Activated CD4-positive, alpha-beta T cell treated with anti-CD3 and anti-CD28 coated beads, Interleukin-2, amount 50 U/mL, for 4 hours (primary cell): ENCODE data around the gene TDRD10.
"Not testable (repeated sequence)": the region's sequence is repeated elsewhere in the genome, so short reads cannot be mapped to it uniquely, and the experiment has no call there.

Experiments
- DNase-seq, 2 experiments: peaks; one replicate each; pipeline ENCODE4 v3.0.0-alpha.2; 2020

TDRD10 gene

DNA sequence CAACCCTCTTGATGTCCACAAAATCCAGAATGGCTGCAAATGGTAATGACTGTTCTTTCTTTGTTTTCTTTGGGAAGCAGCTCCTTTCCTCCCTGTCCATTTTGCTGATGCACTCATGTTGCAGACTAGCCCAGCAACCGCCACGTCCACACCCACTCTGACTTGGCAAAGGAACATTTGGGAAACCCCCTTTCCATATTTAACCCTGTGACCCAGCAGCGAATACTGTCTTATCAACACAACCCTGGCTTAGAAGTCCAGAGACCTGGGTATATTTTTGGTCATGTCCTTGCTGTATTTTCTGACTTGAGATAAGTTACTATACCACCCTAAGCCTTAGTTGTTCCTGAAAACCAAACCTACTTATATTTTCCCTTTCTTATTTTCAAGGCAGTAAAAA, 18.3 kb downstream of the TDRD10 start:
- no peak for DNase-seq

GRCh38 chr1:154521695-154522094, 19.7 kb downstream of the TDRD10 start:
- no peak for DNase-seq

DNA sequence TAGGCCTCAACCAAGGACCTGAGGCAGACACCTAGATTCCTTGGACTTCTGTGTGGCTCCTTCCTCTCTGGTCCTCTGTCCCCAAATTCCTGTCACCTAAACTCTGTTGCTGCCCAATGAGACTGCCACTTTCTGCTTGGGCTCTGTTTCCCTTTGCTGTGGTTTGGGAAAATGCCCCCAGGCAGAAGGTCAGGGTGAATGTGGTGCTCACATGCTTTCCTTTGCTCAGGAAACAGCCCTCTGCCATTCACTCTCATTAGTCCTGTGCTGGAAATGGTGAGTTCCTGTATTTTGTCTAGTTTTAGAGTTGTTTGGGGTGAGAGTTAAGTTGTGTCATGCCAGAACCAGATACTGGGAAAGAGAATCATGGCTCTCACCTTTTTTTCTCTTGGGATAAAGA, 22.9 kb downstream of the TDRD10 start:
- DNase-seq, result no peak

- DNase-seq, result no peak
Observed at GRCh38 chr1:154527192-154527591, 25.2 kb downstream of the TDRD10 start.

DNA sequence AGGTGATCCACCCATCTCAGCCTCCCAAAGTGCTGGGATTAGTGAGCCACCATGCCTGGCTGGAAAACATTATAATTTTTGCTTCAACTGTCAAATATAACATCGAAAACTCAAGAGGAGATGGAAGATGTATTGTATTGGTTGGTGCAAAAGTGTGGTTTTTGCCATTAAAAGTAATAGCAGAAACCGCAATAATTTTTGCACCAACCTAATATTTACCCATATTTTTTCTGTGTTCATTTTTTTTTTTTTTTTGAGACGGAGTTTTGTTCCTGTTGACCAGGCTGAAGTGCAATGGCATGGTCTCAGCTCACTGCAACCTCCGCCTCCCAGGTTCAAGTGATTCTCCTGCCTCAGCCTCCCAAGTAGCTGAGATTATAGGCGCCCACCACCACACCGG, 27.3 kb downstream of the TDRD10 start:
- DNase-seq, result no peak

- DNase-seq, result not testable (repeated sequence)
Observed at GRCh38 chr1:154531950-154532349, 29.9 kb downstream of the TDRD10 start.

DNA sequence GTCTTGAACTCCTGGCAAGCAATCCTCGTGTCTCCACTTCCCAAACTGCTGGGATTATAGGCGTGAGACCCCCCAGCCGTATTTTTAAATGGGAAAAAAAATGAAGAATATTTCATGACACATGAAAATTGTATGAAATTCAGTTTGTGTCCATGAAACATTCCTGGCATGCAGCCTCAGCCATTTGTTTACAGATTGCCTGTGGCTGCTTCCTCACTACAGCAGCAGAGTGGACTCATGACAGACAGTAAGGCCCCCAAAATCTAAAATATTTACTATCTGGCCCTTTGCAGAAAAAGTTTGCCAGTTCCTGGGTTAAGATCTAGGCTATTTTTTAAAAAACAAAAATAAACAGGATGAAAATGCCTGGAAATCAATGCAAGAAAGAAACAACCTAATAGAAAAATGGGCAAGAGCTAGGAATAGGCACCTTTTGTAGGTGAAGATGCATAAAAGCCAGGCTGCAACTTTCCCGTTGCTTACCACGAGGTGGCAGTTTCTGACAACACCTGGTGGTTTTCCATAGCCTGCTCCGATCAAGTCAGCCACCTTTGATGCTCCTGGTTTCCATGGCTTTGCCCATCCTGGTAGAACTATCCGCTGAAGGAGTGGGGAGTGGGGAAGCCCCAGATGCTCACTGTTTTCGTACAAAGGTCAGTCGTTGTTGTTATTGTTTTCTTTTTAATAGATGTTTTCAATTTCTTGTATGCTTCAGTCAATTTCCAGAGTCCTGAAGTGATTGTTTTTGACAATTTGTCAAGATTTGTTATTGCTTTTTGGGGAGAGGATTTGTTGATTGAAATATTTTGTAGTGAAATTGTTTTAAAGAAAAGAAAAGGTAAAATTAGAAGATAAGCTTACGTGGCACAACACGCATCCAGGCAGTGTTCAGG, 32.2 kb downstream of the TDRD10 start:
- DNase-seq, result no peak

GRCh38 chr1:154536570-154536969, 34.6 kb downstream of the TDRD10 start:
- no peak for DNase-seq

DNA sequence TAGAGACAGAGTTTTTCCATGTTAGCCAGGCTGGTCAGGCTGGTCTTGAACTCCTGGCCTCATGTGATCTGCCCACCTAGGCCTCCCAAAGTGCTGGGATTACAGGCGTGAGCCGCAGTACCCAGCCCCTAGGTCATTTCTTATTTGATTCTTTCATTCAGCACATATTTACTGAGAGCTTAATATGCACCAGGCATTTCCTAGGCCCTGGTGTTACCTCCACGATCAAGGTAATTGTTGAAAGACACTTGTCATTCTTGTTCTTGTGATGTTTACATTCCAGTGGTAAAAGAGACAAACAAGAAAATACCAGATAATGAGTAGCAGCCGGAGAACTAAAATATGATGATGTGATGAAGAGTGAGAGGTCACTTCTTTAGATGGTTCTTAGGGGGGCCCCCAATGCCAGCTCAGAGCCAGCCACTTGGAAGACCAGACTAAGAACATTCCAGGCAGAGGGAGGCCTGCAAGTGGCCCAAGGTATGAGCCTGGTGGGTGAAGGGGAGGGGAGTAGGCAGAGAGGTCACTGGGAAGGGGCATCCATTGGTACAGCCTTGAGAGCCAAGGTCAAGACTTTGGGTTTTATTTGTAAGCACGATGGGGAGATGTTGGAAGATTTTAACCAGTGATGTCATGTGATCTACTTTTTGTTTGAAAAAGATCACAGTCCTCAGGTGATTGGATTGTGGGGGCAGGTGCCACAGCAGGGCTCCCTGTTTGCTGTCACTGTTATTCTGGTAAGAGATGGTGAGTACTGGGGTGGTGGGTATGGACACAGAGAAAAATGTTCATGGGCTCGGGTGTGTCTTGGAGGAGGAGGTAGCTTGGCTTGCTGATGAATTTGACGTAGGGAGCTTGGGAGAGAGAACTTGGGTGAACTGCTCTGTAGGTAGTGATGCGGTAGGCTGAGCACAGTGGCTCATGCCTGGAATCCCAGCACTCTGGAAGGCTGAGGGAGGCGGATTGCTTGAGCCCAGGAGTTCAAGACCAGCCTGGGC, 37.8 kb downstream of the TDRD10 start:
- DNase-seq, result no peak

DNA sequence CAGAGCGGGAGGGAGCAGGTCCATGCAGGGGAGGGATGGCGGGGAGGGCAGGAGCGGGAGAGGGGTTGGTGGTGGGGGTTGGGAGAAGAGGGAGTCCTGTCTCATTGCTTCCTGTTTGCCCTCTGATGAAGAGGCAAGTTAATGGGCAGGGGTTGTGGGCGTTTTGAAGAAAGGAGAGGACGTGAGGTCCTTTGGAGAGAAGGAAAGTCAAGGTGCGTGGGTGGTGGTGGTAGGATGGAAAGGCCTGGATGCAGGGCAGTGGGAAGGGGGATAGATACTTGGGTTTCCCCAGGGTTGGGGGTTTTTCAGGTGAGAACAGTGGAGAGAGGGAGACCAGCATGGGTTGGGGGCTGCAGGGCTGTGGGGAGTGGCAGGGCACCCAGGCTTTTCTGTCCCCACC, 39.2 kb downstream of the TDRD10 start:
- no peak for DNase-seq

- peak; percentile 22 to 32 for DNase-seq
Observed at GRCh38 chr1:154546264-154547063, 44.4 kb downstream of the TDRD10 start.

GRCh38 chr1:154547105-154547732, 45.2 kb downstream of the TDRD10 start:
- DNase-seq, result no peak

GRCh38 chr1:154548028-154548427, 46.0 kb downstream of the TDRD10 start:
- DNase-seq, result no peak

DNA sequence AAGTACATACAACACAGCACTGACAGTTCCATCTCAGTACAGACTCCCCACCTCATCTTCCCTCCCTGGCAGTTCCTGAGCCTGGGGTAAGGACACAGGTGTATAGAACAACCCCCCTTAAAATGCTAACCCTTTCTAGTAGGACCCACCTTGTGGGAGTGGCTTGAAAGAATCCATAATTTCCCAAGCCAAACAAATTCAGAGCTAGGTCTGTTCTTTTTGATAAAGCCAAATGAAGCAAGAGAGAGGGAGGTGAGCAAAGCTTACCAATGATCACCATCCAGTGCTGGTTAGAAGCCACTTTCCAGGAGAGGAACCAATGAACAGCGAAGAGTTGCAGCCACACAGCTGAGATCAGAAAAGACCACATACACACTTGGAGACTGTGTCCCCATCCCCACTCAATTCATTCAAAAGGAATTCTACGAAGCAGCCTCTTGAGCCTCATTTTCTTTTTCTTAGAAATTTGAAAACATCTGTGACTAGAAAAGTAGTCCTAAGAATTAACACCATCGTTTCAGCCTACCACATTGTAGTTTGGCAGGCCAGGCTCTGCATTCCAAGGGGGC, 47.3 kb downstream of the TDRD10 start:
- DNase-seq, result no peak

GRCh38 chr1:154550070-154550469, 48.1 kb downstream of the TDRD10 start:
- DNase-seq, result no peak

GRCh38 chr1:154550657-154551056, 48.6 kb downstream of the TDRD10 start:
- DNase-seq, result no peak

DNA sequence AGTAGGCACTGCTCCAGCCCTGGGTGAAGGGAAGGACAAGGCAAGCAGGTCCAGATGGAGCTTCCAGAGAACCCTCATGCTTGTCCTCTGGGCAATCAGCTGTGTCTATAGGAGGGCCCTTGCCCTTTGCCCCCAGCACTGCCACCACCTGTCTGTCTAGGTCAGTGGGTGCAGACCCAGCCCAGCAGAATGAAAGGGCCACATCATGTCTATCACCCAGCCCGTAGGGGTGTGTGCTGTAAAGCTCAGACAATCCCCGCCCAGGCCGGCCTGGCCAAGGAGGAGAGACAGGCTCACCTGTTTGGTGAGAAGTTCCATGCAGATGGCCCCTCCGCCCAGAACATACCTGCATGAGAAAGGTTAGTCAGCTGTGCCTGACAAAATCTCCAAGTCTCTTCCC, 49.5 kb downstream of the TDRD10 start:
- no peak for DNase-seq

- DNase-seq, result no peak
Observed at GRCh38 chr1:154552036-154552435, 50.0 kb downstream of the TDRD10 start.

DNA sequence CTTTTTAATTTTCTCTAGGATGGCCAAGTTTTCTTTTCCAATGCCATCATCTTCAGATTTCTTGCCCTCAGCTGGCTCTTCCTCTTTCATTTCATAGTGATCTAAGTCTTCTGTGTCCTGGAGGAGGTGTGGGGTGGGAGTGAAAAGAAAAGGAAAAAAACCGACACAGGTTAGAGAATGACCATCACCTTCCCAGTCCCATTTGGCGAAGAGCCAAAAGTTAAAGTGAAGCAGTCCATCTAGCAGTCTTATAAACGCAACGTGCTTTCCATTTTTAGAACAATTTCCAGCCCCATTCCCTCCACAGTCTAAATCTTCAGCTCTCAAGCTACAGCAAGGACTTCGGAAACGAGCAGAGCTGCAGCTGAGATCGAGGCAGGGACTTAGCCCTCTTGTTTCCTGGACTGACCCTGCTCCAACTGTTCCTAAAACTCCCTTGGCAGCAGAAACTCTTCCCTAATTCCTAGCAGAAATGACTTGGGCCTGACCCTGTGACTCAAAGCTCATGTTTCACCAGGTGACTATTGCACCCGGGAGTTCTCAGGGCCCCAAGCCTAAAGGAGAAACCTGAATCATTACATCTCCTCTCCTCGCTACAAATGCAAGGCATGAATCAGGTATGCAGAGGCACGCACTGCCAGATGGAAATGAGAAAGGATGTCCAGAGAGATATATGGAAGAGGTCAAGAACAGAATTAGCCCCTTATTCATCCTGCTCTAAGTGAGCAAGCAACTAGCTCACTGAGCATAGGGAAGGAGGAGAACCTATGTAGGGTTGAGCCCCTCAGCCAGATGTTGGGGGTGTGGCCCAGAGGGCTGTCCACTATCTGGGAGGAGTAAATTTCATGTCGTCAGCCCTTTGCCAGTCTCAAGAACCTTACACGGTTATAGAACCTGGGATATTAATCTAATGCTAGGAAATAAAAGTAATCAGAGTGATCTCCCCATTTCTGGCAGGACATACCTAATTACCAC, 51.3 kb downstream of the TDRD10 start:
- no peak for DNase-seq

- no peak for DNase-seq
Observed at GRCh38 chr1:154556422-154556821, 54.4 kb downstream of the TDRD10 start.
